Eye (tissue), 1 donor: Measurements from ENCODE around the gene RNU1-3.
"Not testable (repeated sequence)": the region's sequence is repeated elsewhere in the genome, so short reads cannot be mapped to it uniquely, and the experiment has no call there.

ENCODE experiments used
- DNase-seq: peaks from one replicate; pipeline ENCODE4 v3.0.0-alpha.2; 2015

The RNU1-3 gene

GRCh38 chr1:16651560-16651959 is 15.2 kb downstream of the RNU1-3 start:
- not testable (repeated sequence) for DNase-seq

- DNase-seq = not testable (repeated sequence)
Observed at GRCh38 chr1:16649960-16650359, 16.8 kb downstream of the RNU1-3 start.

GRCh38 chr1:16649390-16649789 is 17.4 kb downstream of the RNU1-3 start:
- DNase-seq = not testable (repeated sequence)

- DNase-seq = not testable (repeated sequence)
Observed at GRCh38 chr1:16648756-16649155, 18.0 kb downstream of the RNU1-3 start.

GRCh38 chr1:16648250-16648649 is 18.5 kb downstream of the RNU1-3 start:
- peak; percentile 30 for DNase-seq

- DNase-seq = not testable (repeated sequence)
Observed at GRCh38 chr1:16647179-16648176, 19.3 kb downstream of the RNU1-3 start.

GRCh38 chr1:16646716-16647115 is 20.0 kb downstream of the RNU1-3 start:
- DNase-seq = not testable (repeated sequence)

- DNase-seq = not testable (repeated sequence)
Observed at GRCh38 chr1:16646061-16646664, 20.6 kb downstream of the RNU1-3 start.

GRCh38 chr1:16645271-16646060 is 21.3 kb downstream of the RNU1-3 start:
- DNase-seq = not testable (repeated sequence)

- DNase-seq = peak; percentile 100
Observed at GRCh38 chr1:16644482-16645270, 22.1 kb downstream of the RNU1-3 start.

- DNase-seq = no peak
Observed at GRCh38 chr1:16644193-16644481, 22.6 kb downstream of the RNU1-3 start.

GRCh38 chr1:16643476-16644192 is 23.1 kb downstream of the RNU1-3 start:
- DNase-seq = not testable (repeated sequence)

GRCh38 chr1:16643001-16643411 is 23.7 kb downstream of the RNU1-3 start:
- not testable (repeated sequence) for DNase-seq

GRCh38 chr1:16642025-16642966 is 24.5 kb downstream of the RNU1-3 start:
- not testable (repeated sequence) for DNase-seq

- DNase-seq = not testable (repeated sequence)
Observed at GRCh38 chr1:16641159-16641975, 25.4 kb downstream of the RNU1-3 start.

GRCh38 chr1:16639091-16640031 is 27.4 kb downstream of the RNU1-3 start:
- not testable (repeated sequence) for DNase-seq

GRCh38 chr1:16637941-16638778 is 28.6 kb downstream of the RNU1-3 start:
- not testable (repeated sequence) for DNase-seq
